ENCODE results near the gene DTNA. TPM values are rescaled to one million over a fixed set of nuclear protein-coding genes. Genes with fewer than 3 reads are reported as not detected.

Gene DTNA
- total RNA-seq, 1 experiment from 2014 or later, result 7.8 TPM

DNA sequence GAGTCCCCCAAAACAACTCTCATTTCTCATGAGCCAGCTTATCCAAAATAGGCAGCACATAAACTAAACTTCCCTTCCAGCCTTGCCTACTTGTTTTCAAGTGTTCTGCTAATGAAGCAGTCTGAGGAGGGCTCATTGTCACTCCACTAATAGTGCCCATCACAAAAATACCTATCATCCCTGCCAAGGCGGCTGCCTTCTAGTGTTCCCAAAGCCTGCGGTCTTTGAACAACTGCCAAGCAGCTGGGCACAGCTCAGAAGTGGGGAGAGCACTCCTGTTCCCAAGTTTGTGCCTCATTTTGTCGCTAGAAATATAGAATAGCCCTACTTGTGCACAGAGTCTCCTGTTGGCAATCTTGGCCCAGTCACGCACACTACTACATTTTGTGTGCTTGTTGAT lies 50.3 kb downstream of the DTNA start:
- no TSS peak for BruUV-seq (replicated peaks)
- Histone ChIP-seq H3K9ac (ENCODE audit: low read length) (no peak overlapping the region), H3F3A (ENCODE audit: low read length, unreplicated experiment) (no peaks in the 10 kb centered on the region), H3K79me2 (ENCODE audit: low read length) (no peaks in the 10 kb centered on the region), H3K4me1 (ENCODE audit: insufficient read depth, low read length) (no peaks in the 10 kb centered on the region), H4K20me1 (ENCODE audit: low read length) (no peaks in the 10 kb centered on the region), H3K36me3 (ENCODE audit: low read depth, low read length) (no peaks in the 10 kb centered on the region), H2AFZ (ENCODE audit: low read length) (no peak overlapping the region), H3K27ac (ENCODE audit: low read length) (no peak overlapping the region), H3K9me3 (ENCODE audit: low read length) (no peaks in the 10 kb centered on the region), H3K4me3 (ENCODE audit: low read length) (no peak overlapping the region), H3K4me2 (ENCODE audit: low read length) (no peak overlapping the region), H3K9me2 (replicated peaks; ENCODE audit: low read length) (no peaks in the 10 kb centered on the region), H3K27me3 (ENCODE audit: low read length) (no peaks in the 10 kb centered on the region)
- intact Hi-C loops (cut with micrococcal nuclease), result no loop called here
- CTCF ChIA-PET, result no interaction called here
- ATAC-seq (no peak), DNase-seq (no peak)
- POLR2A ChIA-PET (ENCODE audit: unreplicated experiment), result no interaction called here
- TF ChIP-seq, protein P1, sequence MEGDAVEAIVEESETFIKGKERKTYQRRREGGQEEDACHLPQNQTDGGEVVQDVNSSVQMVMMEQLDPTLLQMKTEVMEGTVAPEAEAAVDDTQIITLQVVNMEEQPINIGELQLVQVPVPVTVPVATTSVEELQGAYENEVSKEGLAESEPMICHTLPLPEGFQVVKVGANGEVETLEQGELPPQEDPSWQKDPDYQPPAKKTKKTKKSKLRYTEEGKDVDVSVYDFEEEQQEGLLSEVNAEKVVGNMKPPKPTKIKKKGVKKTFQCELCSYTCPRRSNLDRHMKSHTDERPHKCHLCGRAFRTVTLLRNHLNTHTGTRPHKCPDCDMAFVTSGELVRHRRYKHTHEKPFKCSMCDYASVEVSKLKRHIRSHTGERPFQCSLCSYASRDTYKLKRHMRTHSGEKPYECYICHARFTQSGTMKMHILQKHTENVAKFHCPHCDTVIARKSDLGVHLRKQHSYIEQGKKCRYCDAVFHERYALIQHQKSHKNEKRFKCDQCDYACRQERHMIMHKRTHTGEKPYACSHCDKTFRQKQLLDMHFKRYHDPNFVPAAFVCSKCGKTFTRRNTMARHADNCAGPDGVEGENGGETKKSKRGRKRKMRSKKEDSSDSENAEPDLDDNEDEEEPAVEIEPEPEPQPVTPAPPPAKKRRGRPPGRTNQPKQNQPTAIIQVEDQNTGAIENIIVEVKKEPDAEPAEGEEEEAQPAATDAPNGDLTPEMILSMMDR (conservative IDR thresholded peaks at IDR 0.05; ENCODE audit: low read depth, low read length), result no peak
- TF ChIP-seq EZH2phosphoT487 (IDR thresholded peaks at IDR 0.05; ENCODE audit: borderline replicate concordance, low read length), result no peak
- no peak for TF ChIP-seq EZH2 (IDR thresholded peaks at IDR 0.05; ENCODE audit: low read length, unreplicated experiment)

DNA sequence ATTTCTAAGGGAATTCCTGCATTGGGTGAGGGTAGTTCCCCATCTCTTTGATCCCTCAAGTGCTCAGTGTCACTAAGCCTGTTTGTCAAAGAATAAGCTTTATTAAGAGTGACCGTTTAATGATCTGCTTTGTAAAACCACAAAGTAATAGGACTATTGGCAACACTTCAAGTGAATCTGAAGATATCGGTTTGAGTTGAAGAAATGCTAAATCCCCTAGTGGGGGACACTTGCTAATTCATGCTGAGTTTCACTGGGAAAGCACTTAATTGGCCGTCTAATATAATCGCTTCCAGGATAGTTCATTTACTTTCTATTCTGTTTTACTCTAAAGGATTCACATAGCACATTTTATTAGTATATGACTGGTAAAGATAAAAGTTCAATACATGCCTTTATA lies 54.4 kb downstream of the DTNA start:
- H3F3A ChIP-seq (ENCODE audit: low read length, unreplicated experiment), result no peaks in the 10 kb centered on the region
- no peak overlapping the region for H3K27ac ChIP-seq (ENCODE audit: low read length)
- intact Hi-C loops (cut with micrococcal nuclease), result no loop called here
- ChIA-PET POLR2A (ENCODE audit: unreplicated experiment) (no interaction called here), CTCF (no interaction called here)
- H3K9me3 ChIP-seq (ENCODE audit: low read length), result no peaks in the 10 kb centered on the region
- no peaks in the 10 kb centered on the region for H3K27me3 ChIP-seq (ENCODE audit: low read length)
- no peak for TF ChIP-seq EZH2 (IDR thresholded peaks at IDR 0.05; ENCODE audit: low read length, unreplicated experiment)
- TF ChIP-seq, protein P1 (conservative IDR thresholded peaks at IDR 0.05; ENCODE audit: low read depth, low read length), result no peak
- peaks cover 10% of the 10 kb centered on the region for H3K4me1 ChIP-seq (ENCODE audit: insufficient read depth, low read length)
- ATAC-seq, result no peak
- H3K4me3 ChIP-seq (ENCODE audit: low read length), result no peak overlapping the region
- no peaks in the 10 kb centered on the region for H4K20me1 ChIP-seq (ENCODE audit: low read length)
- H2AFZ ChIP-seq (ENCODE audit: low read length), result no peak overlapping the region
- H3K79me2 ChIP-seq (ENCODE audit: low read length), result no peaks in the 10 kb centered on the region
- no peaks in the 10 kb centered on the region for H3K36me3 ChIP-seq (ENCODE audit: low read depth, low read length)
- H3K9me2 ChIP-seq (replicated peaks; ENCODE audit: low read length), result no peaks in the 10 kb centered on the region
- no peak overlapping the region for H3K4me2 ChIP-seq (ENCODE audit: low read length)
- no peak for DNase-seq
- no peak overlapping the region for H3K9ac ChIP-seq (ENCODE audit: low read length)
- no TSS peak for BruUV-seq (replicated peaks)

DNA sequence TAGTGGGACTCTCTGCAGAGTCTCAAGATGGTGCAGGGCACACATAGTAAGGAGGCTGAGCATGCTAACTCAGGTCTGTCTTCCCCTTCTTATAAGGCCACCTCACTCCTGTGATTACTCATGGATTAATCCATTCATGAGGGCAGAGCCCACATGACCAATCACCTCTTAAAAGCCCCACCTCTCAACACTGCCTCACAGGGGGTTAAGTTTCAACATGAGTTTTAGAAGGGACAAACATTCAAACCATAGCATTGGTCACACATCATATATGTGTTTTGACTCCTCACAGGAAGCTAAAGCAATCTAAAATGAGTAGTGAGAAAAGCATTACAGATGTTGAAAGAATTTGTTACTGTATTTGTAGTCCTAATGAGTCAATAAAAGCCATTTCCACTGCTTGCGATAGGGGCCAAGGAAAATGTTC lies 57.5 kb downstream of the DTNA start:
- intact Hi-C loops (cut with micrococcal nuclease), result loop anchor here (5.0 kb wide), 1 partner anchor 60 kb away; no protein-coding TSS in a partner anchor
- no peak overlapping the region for H2AFZ ChIP-seq (ENCODE audit: low read length)
- no peak for TF ChIP-seq EZH2 (IDR thresholded peaks at IDR 0.05; ENCODE audit: low read length, unreplicated experiment)
- no peak for TF ChIP-seq EZH2phosphoT487 (IDR thresholded peaks at IDR 0.05; ENCODE audit: borderline replicate concordance, low read length)
- TF ChIP-seq, protein P1 (conservative IDR thresholded peaks at IDR 0.05; ENCODE audit: low read depth, low read length), result no peak
- H3K9me3 ChIP-seq (ENCODE audit: low read length), result no peaks in the 10 kb centered on the region
- H3K27me3 ChIP-seq (ENCODE audit: low read length), result no peaks in the 10 kb centered on the region
- peaks cover 13% of the 10 kb centered on the region for H3K4me1 ChIP-seq (ENCODE audit: insufficient read depth, low read length)
- H3F3A ChIP-seq (ENCODE audit: low read length, unreplicated experiment), result no peaks in the 10 kb centered on the region
- DNase-seq (peak; percentile 72), ATAC-seq (peak; percentile 98)
- no peaks in the 10 kb centered on the region for H3K9me2 ChIP-seq (replicated peaks; ENCODE audit: low read length)
- no peaks in the 10 kb centered on the region for H4K20me1 ChIP-seq (ENCODE audit: low read length)
- H3K4me2 ChIP-seq (ENCODE audit: low read length), result peak overlapping the region; percentile 28
- H3K36me3 ChIP-seq (ENCODE audit: low read depth, low read length), result no peaks in the 10 kb centered on the region
- ChIA-PET CTCF (no interaction called here), POLR2A (ENCODE audit: unreplicated experiment) (no interaction called here)
- H3K79me2 ChIP-seq (ENCODE audit: low read length), result no peaks in the 10 kb centered on the region
- peak overlapping the region; percentile 89 for H3K27ac ChIP-seq (ENCODE audit: low read length)
- H3K4me3 ChIP-seq (ENCODE audit: low read length), result no peak overlapping the region
- no TSS peak for BruUV-seq (replicated peaks)
- H3K9ac ChIP-seq (ENCODE audit: low read length), result 0 out of 2 replicates have a peak overlapping the region, but pooled peaks have one; percentile 20

All from PC-3 (cell line).